ENCODE measurements around the gene BABAM2. TPM values are rescaled to one million over a fixed set of nuclear protein-coding genes. Genes with fewer than 3 reads are reported as not detected.

Gene BABAM2
- total RNA-seq, 1 donor from 2014 or later: 41.0 TPM

DNA sequence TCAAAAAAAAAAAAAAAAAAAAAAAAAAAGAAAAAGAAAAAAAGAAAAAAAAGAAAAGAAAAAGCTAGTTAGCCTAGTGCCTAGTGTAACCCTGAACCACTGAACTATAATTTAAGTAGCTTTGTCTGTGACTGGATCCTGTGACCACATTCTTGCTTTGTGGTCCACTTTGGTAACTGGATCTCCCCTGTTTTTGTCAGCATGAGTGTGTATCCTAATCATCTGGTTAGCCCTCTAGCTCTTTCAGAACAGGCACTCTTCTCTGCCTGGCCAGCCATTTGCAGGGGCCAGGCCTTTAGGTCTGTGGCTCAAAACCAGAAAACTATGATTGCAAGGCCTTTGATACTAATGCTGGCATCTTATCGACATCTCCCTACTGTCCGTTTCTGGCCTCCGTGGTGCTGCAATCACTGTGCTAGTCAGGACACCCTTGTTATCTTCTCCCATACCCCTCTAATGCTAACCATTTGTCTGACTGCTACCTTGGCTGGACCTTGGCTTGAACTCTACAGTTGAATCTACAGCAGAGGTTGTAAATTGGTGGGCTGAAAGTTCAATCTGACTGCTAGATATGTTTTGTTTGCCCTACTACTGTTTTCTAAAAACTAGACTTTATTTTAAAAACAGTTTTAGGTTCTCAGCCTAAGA, 40.8 kb upstream of the BABAM2 start:
- DNase-seq (ENCODE audit: extremely low spot score in 2 of 2): no peak
- H3K36me3 ChIP-seq: no peaks in the 10 kb centered on the region
- no peaks in the 10 kb centered on the region for H3K4me1 ChIP-seq
- no peak overlapping the region for H3K4me3 ChIP-seq
- H3K27me3 ChIP-seq: no peaks in the 10 kb centered on the region
- intact Hi-C loops (cut with DNase I): no loop called here
- TF ChIP-seq POLR2AphosphoS5 (IDR thresholded peaks at IDR 0.05; ENCODE audit: insufficient read depth in 1 of 2, low read depth in 1 of 2) (no peak), POLR2A (IDR thresholded peaks at IDR 0.05) (no peak)
- TF ChIP-seq, protein P1, sequence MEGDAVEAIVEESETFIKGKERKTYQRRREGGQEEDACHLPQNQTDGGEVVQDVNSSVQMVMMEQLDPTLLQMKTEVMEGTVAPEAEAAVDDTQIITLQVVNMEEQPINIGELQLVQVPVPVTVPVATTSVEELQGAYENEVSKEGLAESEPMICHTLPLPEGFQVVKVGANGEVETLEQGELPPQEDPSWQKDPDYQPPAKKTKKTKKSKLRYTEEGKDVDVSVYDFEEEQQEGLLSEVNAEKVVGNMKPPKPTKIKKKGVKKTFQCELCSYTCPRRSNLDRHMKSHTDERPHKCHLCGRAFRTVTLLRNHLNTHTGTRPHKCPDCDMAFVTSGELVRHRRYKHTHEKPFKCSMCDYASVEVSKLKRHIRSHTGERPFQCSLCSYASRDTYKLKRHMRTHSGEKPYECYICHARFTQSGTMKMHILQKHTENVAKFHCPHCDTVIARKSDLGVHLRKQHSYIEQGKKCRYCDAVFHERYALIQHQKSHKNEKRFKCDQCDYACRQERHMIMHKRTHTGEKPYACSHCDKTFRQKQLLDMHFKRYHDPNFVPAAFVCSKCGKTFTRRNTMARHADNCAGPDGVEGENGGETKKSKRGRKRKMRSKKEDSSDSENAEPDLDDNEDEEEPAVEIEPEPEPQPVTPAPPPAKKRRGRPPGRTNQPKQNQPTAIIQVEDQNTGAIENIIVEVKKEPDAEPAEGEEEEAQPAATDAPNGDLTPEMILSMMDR (IDR thresholded peaks at IDR 0.05): no peak
- no peak overlapping the region for H3K27ac ChIP-seq
- H3K9me3 ChIP-seq: no peaks in the 10 kb centered on the region

DNA sequence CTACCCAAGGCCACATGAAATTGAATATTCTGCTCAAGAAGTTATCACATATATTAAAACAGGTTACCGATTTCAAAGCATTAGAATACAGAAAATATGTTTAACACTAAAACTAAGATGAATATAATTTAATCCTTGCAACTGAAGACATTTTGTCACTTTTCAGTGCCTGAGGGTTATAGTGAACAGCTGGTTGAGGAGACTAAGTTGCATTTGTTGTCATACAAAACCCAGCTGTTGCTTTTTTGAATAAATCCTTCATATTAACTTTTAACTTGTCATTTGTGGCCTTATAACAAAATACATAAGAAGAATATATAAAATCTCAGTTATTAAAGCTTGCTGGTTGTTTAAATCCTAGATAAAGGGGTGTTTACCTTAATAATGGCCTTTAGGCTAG, 37.8 kb upstream of the BABAM2 start:
- Histone ChIP-seq H3K27ac (no peak overlapping the region), H3K36me3 (no peaks in the 10 kb centered on the region), H3K4me1 (no peaks in the 10 kb centered on the region), H3K4me3 (no peak overlapping the region), H3K9me3 (no peaks in the 10 kb centered on the region), H3K27me3 (no peaks in the 10 kb centered on the region)
- TF ChIP-seq POLR2A (IDR thresholded peaks at IDR 0.05) (no peak), POLR2AphosphoS5 (IDR thresholded peaks at IDR 0.05; ENCODE audit: insufficient read depth in 1 of 2, low read depth in 1 of 2) (no peak)
- TF ChIP-seq, protein P1 (IDR thresholded peaks at IDR 0.05): no peak
- intact Hi-C loops (cut with DNase I): no loop called here
- no peak for DNase-seq (ENCODE audit: extremely low spot score in 2 of 2)

DNA sequence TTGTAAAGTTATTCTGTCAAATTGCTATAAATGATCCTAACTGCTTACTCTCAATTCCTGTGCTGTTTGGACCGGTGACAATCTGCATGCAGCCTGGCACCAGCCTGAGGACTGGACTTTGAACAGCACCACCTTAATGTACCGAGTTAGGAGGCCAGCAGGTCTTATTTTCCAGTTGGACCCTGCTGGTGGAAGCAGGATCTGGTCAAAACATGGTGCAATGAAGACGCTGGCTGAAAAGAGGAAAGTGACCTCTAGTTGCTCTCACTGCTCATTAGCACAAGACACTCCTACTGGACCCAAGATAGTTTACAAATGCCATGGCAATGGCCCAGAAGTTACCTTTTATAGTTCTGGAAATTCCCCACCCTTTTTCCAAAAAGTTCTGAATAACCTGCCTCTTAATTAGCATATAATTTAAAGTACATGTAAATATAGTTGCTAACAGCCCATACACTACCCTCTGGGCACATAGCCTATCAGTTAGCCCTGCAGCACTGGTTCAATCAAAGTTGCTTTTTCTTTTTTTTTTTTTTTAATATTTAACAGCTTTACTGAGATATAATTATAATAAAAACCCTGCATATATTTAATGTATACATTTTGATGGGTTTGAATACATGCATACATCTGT, 36.2 kb upstream of the BABAM2 start:
- intact Hi-C loops (cut with DNase I): no loop called here
- TF ChIP-seq POLR2AphosphoS5 (IDR thresholded peaks at IDR 0.05; ENCODE audit: insufficient read depth in 1 of 2, low read depth in 1 of 2) (no peak), POLR2A (IDR thresholded peaks at IDR 0.05) (no peak)
- TF ChIP-seq, protein P1 (IDR thresholded peaks at IDR 0.05): no peak
- Histone ChIP-seq H3K4me3 (no peak overlapping the region), H3K36me3 (no peaks in the 10 kb centered on the region), H3K27me3 (no peaks in the 10 kb centered on the region), H3K9me3 (no peaks in the 10 kb centered on the region), H3K4me1 (no peaks in the 10 kb centered on the region), H3K27ac (no peak overlapping the region)
- DNase-seq (ENCODE audit: extremely low spot score in 2 of 2): no peak

DNA sequence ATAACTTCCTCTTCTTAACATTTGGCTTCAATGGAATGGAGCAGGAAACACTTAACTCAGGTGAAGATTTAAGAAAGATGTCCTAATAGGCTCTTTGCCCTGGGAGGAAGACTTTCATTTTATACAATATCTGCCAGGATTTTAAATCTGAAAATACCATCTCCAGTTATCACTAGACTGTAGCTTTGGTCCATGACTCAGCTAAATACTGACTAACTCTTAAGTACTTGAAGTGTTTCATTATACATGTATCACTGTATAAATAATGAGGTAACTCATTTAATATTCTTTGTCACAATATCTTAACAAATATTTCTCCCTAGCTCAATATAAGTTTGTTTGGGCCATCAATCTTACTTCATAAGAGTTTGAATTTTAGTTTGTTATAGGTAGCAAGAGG, 35.1 kb upstream of the BABAM2 start:
- TF ChIP-seq, protein P1 (IDR thresholded peaks at IDR 0.05): no peak
- no peak for TF ChIP-seq POLR2AphosphoS5 (IDR thresholded peaks at IDR 0.05; ENCODE audit: insufficient read depth in 1 of 2, low read depth in 1 of 2)
- no peak for TF ChIP-seq POLR2A (IDR thresholded peaks at IDR 0.05)
- intact Hi-C loops (cut with DNase I): no loop called here
- H3K27me3 ChIP-seq: no peaks in the 10 kb centered on the region
- no peaks in the 10 kb centered on the region for H3K36me3 ChIP-seq
- H3K4me1 ChIP-seq: no peaks in the 10 kb centered on the region
- no peaks in the 10 kb centered on the region for H3K9me3 ChIP-seq
- no peak for DNase-seq (ENCODE audit: extremely low spot score in 2 of 2)
- no peak overlapping the region for H3K4me3 ChIP-seq
- no peak overlapping the region for H3K27ac ChIP-seq

DNA sequence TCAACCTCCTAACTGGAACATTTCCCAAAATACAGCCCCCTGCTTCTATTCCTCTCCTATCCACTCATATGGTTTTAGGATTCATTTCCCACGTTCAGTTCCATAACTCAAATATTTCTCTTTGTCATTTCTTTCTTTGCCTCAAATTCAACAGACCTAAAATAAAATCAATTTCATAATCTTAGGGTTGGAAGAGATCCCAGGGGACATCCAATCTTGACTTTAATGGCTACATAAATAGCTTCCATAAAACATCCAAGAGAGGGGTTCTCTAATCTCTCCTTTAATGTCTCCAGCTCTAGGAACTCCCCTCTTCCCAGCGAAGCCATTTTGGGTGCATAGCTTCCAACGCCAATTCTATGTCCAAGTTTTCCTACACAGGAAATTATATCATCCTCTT, 34.1 kb upstream of the BABAM2 start:
- Histone ChIP-seq H3K4me1 (no peaks in the 10 kb centered on the region), H3K36me3 (no peaks in the 10 kb centered on the region), H3K27me3 (no peaks in the 10 kb centered on the region), H3K9me3 (no peaks in the 10 kb centered on the region), H3K4me3 (no peak overlapping the region), H3K27ac (no peak overlapping the region)
- no peak for DNase-seq (ENCODE audit: extremely low spot score in 2 of 2)
- no peak for TF ChIP-seq POLR2A (IDR thresholded peaks at IDR 0.05)
- TF ChIP-seq POLR2AphosphoS5 (IDR thresholded peaks at IDR 0.05; ENCODE audit: insufficient read depth in 1 of 2, low read depth in 1 of 2): no peak
- TF ChIP-seq, protein P1 (IDR thresholded peaks at IDR 0.05): no peak
- intact Hi-C loops (cut with DNase I): no loop called here

Data from vagina (tissue), 2 donors.